Stimulated activated CD8-positive, alpha-beta memory T cell treated with anti-CD3 and anti-CD28 coated beads, Interleukin-2, amount 100 ng/mL, for 48 hours (primary cell): Measurements from ENCODE around the gene RCOR1.
"Not testable (repeated sequence)": the region's sequence is repeated elsewhere in the genome, so short reads cannot be mapped to it uniquely, and the experiment has no call there.

ENCODE experiments used
- DNase-seq, 2 donors: peaks; one replicate each; pipeline ENCODE4 v3.0.0-alpha.2; 2020; ENCODE audit warnings: low read depth in 2 of 2

The RCOR1 gene

GRCh38 chr14:102751088-102751487 lies 158.6 kb downstream of the RCOR1 start:
- DNase-seq = no peak

GRCh38 chr14:102752239-102752847 lies 159.9 kb downstream of the RCOR1 start:
- no peak for DNase-seq

GRCh38 chr14:102754370-102755262 lies 162.2 kb downstream of the RCOR1 start:
- no peak for DNase-seq

DNA sequence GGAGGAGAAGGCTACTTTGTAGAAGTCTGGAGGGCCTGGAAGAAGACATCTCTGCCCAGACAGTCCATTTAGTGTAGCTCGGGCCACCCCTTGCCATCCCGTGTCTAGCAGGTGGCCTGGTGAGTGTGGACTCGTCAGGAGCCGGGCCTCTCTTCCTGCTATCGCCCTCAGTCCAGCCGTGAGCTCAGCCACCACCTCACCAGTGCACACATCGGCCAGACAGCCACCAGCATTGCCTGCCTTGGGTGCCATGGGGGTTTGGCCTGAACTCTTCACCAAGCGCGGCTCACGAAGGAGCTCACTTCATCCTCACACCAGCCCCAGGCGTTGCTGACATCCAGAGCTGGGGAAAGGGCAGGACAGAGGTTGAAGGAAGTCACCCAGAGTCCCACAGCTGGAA lies 165.2 kb downstream of the RCOR1 start:
- DNase-seq = no peak

GRCh38 chr14:102758087-102758486 lies 165.6 kb downstream of the RCOR1 start:
- DNase-seq = no peak

DNA sequence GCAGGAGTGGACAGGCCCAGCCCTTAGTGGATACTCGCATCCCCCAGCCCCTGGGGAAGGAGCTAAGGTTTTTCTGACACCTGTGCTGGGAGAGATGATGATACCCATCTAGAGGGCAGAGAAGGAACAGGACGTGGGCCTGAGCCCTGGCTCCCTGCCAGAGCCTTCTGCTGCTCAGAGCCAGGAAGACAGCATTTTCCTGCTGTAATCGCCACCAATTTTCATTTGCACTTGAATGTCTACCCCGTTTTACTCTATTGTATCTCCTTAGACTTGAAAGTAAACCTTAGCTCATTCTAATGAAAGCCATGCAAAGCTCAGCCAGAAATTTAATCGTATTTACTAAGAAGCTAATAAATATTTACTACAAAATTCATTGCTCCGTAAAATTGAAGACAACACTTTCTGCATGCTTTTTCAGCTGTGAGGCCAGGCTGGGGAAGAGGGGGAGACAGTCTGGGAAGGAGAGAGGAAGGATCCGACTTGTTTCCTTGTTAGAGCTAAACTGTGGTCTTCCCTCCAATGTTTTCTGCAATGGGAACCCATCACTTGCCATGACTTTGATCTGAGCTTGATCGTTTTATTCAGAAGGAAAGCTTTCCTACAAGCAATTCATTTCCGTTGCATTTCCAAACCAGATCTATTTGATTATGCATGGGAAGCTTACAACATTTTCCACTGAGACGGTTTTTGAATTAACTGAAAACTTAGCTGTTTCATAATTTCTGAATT lies 167.2 kb downstream of the RCOR1 start:
- no peak for DNase-seq

- no peak for DNase-seq
Measured at GRCh38 chr14:102760496-102761193, 168.2 kb downstream of the RCOR1 start.

DNA sequence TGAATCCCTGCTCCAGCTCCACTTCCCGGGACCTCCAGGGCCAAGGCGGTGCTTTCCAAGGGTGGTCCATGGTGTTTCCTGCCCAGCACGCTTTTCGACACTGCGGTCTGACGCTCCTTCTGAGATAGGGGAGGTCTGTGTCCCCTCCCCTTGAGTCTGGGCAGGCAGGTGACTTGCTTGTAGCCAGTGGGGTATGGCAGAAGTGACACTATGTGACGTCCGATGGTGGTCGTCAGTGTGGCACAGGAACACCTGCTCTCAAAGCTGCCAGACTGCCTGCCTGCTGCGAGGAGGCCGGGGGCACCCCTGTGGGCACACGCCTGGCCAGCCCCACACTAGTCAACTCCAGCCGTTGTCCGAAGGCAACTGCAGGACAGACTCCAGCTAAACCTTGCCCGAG lies 168.8 kb downstream of the RCOR1 start:
- DNase-seq = no peak

DNA sequence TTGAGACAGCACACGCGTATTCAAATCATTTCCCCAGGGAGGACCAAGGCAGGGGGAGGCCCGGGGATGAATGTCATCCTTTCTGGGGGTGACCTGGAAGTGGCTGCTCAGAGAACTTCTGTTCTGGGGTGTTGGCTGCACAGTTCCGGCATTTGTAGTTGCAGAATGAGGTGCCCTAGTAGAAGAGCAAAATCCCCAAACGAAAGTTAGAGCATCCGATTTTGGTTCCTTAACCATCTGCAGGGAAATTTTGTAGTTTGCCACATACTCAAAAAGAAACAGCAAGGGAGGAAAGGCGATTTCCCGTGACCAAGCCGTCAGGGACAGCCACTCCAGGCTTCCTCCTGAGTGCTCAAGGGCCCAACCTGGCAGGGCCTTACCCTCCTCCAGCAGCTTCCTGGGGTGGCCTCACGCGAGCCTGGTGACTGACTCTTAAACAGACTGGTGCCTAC lies 171.8 kb downstream of the RCOR1 start:
- DNase-seq = no peak

DNA sequence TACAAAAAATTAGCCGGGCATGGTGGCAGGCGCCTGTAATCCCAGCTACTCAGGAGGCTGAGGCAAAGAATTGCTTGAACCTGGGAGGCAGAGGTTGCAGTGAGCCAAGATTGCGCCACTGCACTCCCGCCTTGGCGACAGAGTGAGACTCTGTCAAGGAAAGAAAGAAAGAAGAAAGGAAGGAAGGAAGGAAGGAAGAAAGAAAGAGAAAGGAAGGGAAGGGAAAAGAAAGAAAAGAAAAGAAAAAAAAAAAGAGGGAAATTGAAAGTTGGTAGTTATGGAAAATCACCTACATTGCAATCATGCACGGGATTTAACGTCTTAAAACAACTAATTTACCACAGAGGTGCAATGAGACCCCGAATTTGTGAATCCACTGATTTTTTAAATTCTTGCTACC lies 173.3 kb downstream of the RCOR1 start:
- not testable (repeated sequence) for DNase-seq

DNA sequence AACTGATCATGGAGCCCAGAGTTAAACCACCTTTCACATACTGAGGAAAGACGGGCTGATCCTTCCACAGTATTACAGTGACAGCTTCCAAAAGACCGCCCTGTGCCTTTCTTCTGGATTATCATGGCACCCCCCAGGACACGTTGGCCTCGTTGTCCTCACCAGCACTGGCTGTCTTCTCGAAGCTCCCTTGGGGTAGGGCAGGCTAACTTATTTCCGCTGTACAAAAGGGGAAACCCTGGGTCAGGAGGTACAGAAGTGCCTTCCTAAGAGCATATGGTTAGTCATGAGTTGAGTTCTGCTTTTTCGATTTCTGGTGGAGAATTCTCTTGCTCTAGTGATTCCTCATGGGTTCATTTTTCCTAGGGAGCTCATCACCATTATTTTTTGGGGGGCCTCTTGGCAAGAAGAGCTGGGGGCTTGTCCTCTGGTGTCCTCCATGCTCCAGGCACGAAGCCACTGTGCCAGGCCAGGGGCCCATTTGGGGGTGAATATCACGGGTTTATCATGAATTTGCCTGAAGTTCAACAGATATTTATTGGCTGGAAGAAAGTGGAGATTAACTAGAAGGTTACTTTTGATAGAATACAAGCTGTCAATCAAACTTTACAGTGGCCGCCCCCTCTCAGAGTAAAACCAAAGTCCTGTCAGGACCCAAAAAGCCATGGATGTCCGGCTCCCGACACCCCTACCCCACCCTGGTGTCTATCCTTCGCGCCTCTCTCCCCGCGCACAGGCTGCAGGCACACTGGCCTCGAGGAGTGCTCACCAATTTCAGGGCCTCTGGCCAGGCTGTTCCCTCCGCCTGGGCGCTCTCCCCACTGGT lies 176.0 kb downstream of the RCOR1 start:
- DNase-seq = no peak

DNA sequence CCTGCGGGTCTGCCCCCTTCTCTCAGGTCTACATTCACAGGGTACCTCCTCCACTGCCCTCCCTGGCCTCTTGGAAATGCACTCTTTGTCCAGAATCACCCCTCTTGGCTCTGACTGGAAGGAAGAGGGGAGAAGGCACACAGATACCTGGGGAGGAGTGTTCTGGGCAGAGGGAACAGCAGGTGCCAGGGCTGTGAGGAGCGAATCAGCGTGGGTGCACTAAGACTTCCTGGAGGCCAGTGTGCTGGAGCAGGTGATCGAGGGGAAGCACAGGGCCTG lies 176.5 kb downstream of the RCOR1 start:
- no peak for DNase-seq

- DNase-seq = no peak
Measured at GRCh38 chr14:102770147-102771123, 178.0 kb downstream of the RCOR1 start.

DNA sequence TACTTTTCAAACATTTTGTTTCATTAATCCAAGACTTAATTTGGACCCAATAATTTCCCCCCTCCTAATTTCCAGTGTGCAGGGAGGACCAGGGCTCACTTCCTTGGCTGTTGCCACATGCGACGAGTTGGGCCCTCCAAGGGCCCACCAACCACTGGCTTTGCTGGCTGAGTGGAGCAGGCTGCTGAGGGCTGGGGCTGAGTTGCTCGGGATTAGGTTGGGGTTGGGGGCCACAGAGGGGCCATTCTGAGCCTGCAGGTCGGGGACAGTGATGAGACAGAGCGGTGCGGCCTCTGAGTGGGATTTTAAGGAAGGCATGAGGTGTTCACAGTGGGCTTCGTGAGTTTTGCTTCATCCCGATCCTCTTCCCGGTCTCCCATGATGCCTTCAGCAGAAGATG lies 178.7 kb downstream of the RCOR1 start:
- no peak for DNase-seq

GRCh38 chr14:102772781-102773570 lies 180.5 kb downstream of the RCOR1 start:
- no peak for DNase-seq

- DNase-seq = no peak
Measured at GRCh38 chr14:102774391-102775153, 182.1 kb downstream of the RCOR1 start.

DNA sequence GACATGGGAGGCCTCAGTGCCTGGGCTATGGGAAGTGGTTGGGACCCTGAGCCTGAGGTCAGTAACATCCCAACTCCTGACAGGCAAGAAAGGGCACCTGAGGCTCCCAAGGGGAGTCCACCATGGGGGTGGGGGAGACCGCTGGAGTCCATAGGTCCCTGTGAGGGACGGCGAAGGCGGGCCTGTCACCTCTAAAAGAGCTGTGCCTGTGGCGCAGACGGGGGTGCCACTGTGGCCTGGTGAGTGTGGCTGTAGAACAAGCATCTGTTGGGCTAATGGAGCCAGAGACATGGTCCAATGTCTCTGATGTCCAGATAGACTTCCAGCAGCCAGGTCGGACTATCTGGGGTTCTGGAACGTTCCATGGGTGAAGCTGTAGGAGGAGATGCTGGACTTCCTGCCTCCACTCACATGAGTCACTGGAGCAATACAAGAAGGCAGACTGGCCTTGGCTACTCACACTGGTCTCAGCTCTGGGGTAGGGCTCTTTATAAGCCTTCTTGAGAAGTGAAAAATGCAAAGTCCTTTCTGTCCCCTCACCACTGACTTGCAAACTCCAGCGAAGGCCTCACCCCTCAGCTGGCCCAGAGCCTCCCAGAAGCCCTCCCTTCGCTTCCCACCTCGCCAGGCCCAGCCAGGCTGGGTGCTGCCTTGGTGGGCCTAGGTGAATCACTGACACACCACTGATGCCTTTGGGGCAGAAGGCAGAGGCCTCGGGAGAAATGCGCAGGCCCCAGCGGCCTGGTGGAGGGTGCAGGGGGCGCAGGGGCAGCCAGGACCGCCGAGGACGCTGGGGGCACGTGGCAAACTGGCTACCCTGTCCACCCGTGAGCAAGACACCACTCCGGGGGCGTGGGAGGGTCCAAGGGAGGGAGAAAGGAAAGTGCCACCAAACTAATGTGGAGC lies 183.7 kb downstream of the RCOR1 start:
- DNase-seq = no peak
